OCI-LY1 (cell line): ENCODE data around the gene SLK.

Experiments used
- CTCF ChIP-seq: fragments of 200-600 bp; sonication (generic), shearing (Covaris generic); IDR thresholded peaks from 2 replicates; pipeline ENCODE4 v1.5.1; 2017; ENCODE audit warnings: mild to moderate bottlenecking, antibody characterized with exemption, low read length, moderate library complexity, mixed read lengths
- EZH2 ChIP-seq: fragments of 200-600 bp; sonication (generic), shearing (Covaris generic); IDR thresholded peaks from 2 replicates; pipeline ENCODE4 v1.8.0; 2017; ENCODE audit warnings: borderline replicate concordance, mixed run types, mild to moderate bottlenecking, antibody characterized with exemption, low read length, moderate library complexity, mixed read lengths

GRCh38 chr10:104026762-104027161, 59.8 kb downstream of the SLK start:
- TF ChIP-seq CTCF (no peak), EZH2 (no peak)
